NCI-H1694 (cell line): ENCODE results near the gene ZNF672.
"Not testable (repeated sequence)": the region's sequence is repeated elsewhere in the genome, so short reads cannot be mapped to it uniquely, and the experiment has no call there.

Experiments
- DNase-seq: peaks from one replicate; lab custom pipeline; 2025; lab: John Stamatoyannopoulos, UW

The ZNF672 gene

DNA sequence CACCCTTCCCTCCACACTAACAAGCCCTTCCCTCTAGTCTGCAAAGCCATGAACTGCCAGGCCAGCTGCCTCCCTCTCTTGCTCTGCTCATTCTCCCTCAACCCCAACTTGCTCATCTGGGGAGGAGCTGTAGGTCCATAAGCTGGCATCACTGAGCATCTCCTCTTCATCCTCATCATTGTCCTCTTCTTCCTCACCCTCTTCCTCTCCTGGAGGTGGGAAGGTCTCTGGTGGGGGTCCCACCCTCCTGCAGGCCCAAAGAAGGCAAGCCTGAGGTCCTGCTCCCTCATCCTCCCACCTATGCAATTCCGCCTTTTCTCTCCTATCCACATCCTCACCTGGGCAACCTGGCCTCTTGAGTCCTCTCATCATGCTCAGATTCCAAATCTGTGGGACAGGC is 18.2 kb downstream of the ZNF672 start:
- DNase-seq: no peak

- no peak for DNase-seq
Measured at GRCh38 chr1:248857201-248857600, 19.2 kb downstream of the ZNF672 start.

DNA sequence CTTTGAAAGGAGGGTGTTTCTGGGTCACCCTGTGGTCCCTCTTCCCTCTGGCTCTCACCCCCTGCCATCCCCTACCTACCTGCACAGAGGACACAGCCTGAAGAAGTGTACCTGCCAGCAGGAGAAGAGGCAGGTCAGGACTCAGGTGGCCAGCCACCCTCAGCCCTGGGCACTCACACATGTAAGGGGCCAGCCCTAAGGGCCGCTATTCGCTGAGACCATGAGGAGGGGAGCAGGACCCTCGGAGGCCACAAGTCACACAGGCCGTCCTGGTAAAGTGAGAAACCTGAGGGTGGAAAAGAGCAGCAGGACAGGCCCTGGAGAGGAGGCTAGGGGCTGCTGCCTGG is 19.7 kb downstream of the ZNF672 start:
- no peak for DNase-seq

- DNase-seq: no peak
Measured at GRCh38 chr1:248858096-248858890, 20.3 kb downstream of the ZNF672 start.

DNA sequence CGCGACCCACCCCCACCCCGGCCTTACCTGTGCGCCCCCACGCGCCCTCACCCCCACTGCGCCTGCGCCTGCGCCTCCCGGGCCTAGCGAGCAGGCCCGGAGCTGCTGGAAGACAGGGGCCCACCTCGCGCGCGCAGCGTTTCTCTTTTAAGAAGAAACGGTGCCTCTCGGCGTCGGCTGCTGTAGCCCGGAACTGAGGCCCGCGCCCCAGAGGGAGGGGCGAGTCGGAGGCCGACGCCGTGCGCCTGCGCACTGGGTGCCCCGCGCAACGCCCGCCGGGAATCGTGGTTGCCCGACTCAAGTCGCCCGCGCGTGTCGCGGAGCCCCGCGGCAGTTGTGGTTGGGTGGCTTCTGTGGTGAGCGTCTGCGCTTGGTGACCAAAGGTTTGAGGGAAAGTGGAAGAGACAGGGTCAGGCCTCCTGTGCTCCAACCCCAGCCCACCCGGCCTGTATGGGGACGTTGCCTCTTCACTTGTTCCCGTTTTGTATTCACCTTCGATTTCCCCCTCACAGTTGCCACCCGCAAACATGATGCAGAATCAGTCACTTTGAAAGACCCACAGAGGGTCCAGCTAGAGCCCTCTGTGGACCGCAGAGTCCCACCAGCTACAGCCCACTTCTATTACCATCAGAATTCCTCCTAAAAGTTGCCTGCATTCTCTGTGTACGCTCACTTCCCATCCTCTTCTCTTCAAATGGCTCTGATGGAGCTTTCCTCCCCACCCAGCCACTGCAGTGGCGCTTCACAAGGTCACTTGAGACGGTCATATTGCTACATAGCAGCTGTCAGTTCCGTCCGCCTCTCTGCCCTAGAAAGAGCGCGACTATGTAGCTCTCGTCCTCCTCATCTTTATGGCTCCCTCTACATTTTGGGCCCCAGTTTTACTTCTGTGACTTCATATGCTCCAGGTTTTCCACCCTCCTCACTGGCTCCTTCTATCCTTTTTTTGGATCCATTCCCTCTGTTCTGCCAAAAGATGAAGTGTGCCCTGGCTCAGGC is 21.2 kb downstream of the ZNF672 start, which contains the start of gene ZNF692:
ZNF692 (minus strand) TSS at position 195 of the 999 bp plus-strand sequence. CDS start 776 bp downstream, outside the sequence.
- DNase-seq: peak; percentile 96

DNA sequence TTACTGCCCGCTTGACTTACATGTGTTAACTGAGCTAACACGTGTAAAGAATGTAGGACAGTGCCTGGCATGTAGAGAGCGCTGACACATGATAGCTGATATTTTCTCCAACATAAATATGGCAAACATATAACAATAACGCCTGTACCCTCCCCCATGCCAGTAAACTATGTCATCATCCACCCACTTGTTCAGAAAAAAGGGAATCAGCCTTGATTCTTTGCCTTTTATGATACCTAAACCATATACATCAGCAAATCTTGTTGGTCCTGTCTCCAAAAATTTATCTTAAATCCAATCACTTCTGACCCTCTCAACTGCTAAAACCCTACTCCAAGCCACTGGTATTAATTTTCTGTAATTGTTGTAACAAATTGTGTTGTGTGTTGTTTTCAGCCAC is 22.0 kb downstream of the ZNF672 start:
- DNase-seq: no peak

DNA sequence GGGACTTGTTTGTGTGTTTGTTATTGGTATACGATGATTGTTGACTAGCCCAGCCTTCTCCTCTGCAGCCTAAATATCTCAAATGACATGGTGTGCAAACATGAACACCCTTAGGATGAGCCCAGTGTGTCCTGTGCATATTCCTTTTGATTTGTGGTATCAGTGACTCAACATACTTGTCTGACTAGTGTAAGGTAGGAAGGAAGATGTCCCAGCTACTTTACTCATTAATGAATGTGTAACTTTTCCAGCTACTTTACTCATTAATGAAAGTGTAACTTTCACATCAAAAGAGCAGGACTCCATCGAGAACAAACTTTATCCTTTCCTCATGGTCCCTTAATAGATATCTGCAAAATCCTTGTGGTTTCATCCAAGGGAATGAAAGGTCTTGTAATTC is 23.6 kb downstream of the ZNF672 start:
- DNase-seq: no peak

DNA sequence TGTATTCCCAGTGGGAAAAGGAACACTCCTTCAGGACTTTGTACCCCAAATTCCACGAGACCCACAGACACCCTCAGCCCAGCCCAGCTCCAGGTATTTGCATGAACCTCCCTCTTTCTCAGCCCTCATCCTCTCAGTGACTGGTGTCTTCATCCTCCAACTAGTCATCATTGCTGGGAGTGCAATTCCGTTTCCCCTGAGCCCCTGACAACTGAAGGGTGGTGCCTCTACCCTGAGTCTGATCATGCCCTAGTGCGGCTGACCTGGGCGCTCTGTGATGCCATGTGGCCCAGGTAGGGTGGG is 24.6 kb downstream of the ZNF672 start:
- DNase-seq: no peak

DNA sequence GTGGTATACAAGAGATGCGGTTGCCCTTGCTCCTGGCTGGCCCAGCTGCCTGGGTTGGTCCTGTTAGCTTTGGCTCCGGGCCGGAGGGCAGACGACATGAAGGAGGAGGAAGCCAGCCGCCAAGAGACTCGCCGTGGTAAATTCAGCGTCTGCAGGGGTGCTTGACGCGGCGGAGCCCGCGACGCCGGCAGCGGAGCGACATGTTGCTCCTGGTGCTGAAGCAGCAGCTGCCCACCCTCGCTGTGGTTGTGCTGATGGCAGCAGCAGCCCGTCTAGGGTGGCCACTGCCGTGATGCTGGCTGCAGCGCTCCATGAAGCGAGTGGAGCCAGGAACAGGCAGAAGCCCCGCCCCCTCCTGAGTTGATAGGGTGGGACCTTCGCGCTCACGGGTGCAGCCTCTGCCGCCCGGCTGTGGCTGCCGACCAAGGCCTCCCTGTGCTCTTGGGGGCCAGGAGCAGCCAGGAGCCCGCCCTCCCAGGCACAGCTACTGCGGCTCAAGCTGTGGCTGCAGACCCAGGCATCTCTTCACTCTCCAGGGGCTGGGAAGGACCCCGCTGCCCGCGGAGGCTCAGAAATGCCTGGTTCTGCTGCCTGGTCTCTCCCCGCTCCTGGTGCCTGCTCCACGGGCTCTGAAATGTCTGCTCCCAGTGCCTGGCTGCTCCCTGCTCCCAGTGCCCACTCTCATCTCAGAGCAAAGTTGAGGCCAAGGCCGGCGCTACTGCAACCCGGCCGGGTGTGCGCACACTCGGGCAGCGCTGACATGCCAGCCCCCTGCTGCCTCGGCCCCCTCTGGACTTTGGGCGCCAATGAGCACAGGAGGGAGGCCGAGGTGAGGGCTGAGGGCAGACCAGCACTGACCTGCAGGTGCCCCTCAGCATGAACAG is 25.2 kb downstream of the ZNF672 start:
- peak; percentile 88 for DNase-seq

DNA sequence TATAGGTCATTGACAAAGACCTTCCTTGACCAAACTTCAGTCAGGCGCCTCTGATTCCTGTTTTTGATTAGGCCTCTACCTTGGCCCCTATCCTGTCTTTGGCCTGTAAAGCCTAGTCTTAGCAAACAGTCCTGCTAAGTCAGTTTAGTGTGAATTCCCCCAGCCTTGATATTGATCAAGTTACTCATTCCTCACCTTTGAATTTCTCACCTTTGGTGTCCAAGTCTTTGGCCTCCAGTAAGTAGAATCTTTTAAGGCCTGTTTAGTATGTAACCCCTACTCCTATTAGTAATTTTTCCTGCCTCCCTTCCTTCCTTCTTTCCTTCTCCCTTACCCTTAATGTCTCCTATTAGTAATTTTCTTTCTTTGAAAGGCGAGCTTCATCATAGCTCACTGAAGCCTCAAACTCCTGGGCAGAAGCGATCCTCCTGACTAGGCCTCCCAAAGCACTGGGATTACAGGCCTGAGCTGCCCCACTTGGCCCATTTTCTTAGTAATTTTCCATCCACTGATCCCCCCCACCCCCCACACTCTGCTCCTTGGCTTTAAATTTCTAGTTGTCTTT is 33.9 kb downstream of the ZNF672 start:
- DNase-seq: no peak

- peak; percentile 66 for DNase-seq
Measured at GRCh38 chr1:248872752-248873408, 34.9 kb downstream of the ZNF672 start.

- peak; percentile 98 for DNase-seq
Measured at GRCh38 chr1:248873409-248873992, 35.5 kb downstream of the ZNF672 start.

DNA sequence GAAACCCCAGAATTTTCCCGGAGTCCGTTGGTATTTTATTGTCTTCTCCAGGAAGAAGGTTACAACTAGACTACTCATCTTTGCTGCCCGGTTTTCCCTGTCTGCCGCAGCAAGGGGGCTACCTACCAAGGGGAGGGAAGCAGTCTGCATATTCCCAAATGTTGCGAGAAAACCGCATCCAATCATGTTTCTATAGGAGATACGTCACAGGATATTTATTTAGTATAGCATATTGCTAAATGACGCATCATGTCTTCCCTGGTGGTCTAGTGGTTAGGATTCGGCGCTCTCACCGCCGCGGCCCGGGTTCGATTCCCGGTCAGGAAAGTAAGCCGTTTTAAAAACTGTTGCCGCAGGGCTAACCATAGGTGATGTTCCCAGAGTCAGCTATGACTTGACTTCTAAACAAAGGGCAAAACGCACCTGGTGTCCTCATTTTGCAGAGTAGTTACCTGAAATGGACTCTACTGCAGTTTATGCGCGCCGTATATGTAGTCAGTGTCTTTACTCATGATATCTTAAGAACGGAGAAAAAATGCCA is 36.0 kb downstream of the ZNF672 start:
- peak; percentile 98 for DNase-seq

GRCh38 chr1:248881261-248881660 is 43.2 kb downstream of the ZNF672 start:
- no peak for DNase-seq

DNA sequence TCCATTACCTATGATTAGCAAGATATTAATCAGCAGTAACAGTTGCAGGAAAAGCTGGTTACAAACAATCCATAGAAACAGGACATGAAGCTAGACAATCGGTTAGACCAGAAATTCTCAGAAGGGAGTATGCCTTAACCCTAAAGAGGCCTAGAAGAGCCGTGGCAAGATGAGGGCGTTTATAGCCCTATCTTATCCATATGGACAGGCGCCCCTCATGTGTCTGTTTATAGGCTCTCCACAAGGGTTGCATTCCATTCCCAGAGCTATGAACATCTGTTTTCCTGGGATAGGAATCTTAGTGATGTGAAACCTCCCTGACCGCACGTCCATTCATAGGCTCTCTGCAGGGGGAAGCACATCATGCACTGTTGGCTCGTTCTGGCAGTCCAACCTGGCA is 44.4 kb downstream of the ZNF672 start:
- not testable (repeated sequence) for DNase-seq

DNA sequence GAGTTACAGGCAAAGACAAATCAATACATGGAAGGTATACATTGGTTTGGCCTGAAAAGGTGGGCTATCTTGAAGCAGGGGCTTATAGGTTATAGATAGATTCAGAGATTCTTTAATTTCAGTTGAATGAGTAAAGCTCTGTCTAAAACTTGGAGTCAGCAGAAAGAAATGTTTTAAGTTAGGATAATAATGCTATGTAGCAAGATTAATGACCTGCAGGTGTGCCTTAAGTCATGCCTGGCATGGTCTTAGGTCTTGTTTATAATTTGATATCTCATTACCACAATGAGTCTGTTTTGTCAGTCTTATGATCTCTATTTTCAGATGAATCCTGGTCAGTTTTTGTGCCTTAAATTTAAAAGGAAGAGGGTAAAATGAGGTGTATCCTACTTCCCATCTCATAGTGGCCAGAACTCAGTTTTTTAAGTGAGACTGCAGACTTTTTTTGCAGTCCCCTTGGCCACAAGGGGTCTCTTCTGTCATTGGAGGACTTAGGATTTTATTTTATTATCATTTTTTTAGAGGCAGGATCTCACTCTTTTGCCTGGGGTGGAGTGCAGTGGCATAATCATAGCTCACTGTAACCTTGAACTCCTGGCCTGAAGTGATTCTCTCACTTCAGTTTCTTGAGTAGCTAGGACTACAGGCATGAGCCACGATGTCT is 46.7 kb downstream of the ZNF672 start:
- DNase-seq: no peak

DNA sequence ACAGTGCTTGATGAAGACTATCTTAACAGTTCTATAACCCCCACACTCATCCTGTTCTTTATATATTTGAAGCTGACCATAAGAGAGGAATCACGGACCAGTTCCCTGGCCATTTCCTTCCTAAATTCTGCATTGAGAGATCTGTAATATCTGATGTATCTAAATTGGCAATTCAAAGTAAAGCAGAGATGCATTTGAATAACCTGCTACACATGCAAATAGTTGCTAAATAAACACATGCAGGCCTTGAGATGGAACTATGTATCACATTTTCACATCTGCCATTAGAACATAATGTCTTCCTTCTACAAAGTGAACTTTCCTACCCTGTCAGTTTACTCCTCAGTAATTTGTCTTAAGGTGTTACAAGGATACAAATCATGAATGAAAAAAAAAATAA is 47.6 kb downstream of the ZNF672 start:
- DNase-seq: no peak

- DNase-seq: no peak
Measured at GRCh38 chr1:248886237-248886895, 48.3 kb downstream of the ZNF672 start.

- DNase-seq: not testable (repeated sequence)
Measured at GRCh38 chr1:248889914-248890243, 51.9 kb downstream of the ZNF672 start.
